ENCODE data around the gene FARS2. TPM values are rescaled to one million over a fixed set of nuclear protein-coding genes. Genes with fewer than 3 reads are reported as not detected.

The FARS2 gene
- polyA plus RNA-seq, 1 donor (not counting 4 experiments of a cell fraction or from before 2014, with no cell fraction given): 21.3 TPM

GRCh38 chr6:5729813-5730517 lies 468.7 kb downstream of the FARS2 start:
- H3K9me1 ChIP-seq (ENCODE audit: control insufficient read depth, extremely low read depth, insufficient read depth, low read length): no peaks in the 10 kb centered on the region
- H3K9me3 ChIP-seq (ENCODE audit: control insufficient read depth, low read depth, low read length): no peaks in the 10 kb centered on the region
- H4K20me1 ChIP-seq (ENCODE audit: control insufficient read depth, extremely low read depth, insufficient read depth, low read length): no peaks in the 10 kb centered on the region
- peaks cover 6% of the 10 kb centered on the region for H3K4me1 ChIP-seq (ENCODE audit: control insufficient read depth, extremely low read depth, insufficient read depth, low read length)
- FAIRE-seq (no peak), DNase-seq (ENCODE audit: low read depth, low spot score) (no peak)
- H2AFZ ChIP-seq (ENCODE audit: control insufficient read depth, low read length): no peak overlapping the region
- TF ChIP-seq, protein P1, sequence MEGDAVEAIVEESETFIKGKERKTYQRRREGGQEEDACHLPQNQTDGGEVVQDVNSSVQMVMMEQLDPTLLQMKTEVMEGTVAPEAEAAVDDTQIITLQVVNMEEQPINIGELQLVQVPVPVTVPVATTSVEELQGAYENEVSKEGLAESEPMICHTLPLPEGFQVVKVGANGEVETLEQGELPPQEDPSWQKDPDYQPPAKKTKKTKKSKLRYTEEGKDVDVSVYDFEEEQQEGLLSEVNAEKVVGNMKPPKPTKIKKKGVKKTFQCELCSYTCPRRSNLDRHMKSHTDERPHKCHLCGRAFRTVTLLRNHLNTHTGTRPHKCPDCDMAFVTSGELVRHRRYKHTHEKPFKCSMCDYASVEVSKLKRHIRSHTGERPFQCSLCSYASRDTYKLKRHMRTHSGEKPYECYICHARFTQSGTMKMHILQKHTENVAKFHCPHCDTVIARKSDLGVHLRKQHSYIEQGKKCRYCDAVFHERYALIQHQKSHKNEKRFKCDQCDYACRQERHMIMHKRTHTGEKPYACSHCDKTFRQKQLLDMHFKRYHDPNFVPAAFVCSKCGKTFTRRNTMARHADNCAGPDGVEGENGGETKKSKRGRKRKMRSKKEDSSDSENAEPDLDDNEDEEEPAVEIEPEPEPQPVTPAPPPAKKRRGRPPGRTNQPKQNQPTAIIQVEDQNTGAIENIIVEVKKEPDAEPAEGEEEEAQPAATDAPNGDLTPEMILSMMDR (optimal IDR thresholded peaks at IDR 0.05 in 1 of 3, IDR thresholded peaks at IDR 0.05 in 1 of 3, conservative IDR thresholded peaks at IDR 0.05 in 1 of 3; ENCODE audit: extremely low read depth in 1 of 3, insufficient read depth in 2 of 3, low read length in 3 of 3): no peak
- no peak for TF ChIP-seq EZH2 (IDR thresholded peaks at IDR 0.05; ENCODE audit: low read length)
- H3K4me3 ChIP-seq (ENCODE audit: control insufficient read depth in 2 of 3, extremely low read depth in 1 of 3, insufficient read depth in 2 of 3, low read depth in 1 of 3, low read length in 3 of 3): no peak overlapping the region
- no peaks in the 10 kb centered on the region for H3K27me3 ChIP-seq (ENCODE audit: control insufficient read depth, extremely low read depth, insufficient read depth, low read length)
- H3K79me2 ChIP-seq (ENCODE audit: control insufficient read depth, insufficient read depth, low read length): no peaks in the 10 kb centered on the region
- dilution Hi-C loops (cut with MboI; ENCODE audit: extremely low pct_ligation_motif_present, low sequenced_read_pairs): no loop called here
- H3K36me3 ChIP-seq (ENCODE audit: control insufficient read depth in 2 of 2, extremely low read depth in 1 of 2, insufficient read depth in 2 of 2, low read length in 2 of 2): no peaks in the 10 kb centered on the region
- H3K9ac ChIP-seq (ENCODE audit: control insufficient read depth, extremely low read depth, insufficient read depth, low read length): no peak overlapping the region
- no peak overlapping the region for H3K27ac ChIP-seq (ENCODE audit: control insufficient read depth, insufficient read depth, low read length)
- H3K4me2 ChIP-seq (ENCODE audit: control insufficient read depth, extremely low read depth, insufficient read depth, low read depth, low read length): no peak overlapping the region

DNA sequence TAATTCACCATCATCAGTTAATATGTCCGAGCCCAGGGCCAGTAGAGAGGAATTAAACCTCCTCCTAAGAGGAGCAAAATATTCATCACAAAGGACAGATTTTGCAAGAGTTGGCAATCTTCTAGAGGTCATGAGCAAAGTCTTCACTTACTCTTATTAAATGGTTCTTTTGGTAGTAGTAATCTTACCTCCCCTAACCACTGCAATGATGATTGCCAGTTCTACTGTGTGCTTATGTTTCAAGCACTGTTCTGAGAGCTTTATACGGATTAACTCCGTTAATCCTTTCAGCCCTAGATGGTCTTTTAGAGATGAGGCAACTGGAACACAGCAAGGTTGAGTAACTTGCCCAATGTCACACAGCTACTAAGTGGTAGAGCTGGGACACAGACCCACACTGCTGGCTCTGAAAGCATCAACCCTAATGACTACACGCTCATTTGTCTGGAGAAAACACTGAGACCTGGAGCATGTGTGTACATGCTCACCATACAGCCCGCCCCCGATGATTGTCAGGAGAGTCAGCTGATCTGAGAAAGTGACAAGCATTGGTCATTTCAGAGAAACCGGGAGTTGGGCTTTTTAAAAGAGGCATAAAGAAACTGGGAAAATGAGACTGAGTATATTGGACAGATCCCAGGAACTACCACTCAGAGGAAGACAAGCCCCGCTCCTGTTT lies 469.4 kb downstream of the FARS2 start:
- no peak for FAIRE-seq
- no peak for DNase-seq (ENCODE audit: low read depth, low spot score)

More for the DNA sequence above, 469.4 kb downstream of the FARS2 start:
- Histone ChIP-seq H3K27me3 (ENCODE audit: control insufficient read depth, extremely low read depth, insufficient read depth, low read length) (no peaks in the 10 kb centered on the region), H3K9me1 (ENCODE audit: control insufficient read depth, extremely low read depth, insufficient read depth, low read length) (no peaks in the 10 kb centered on the region), H3K4me2 (ENCODE audit: control insufficient read depth, extremely low read depth, insufficient read depth, low read depth, low read length) (no peak overlapping the region), H2AFZ (ENCODE audit: control insufficient read depth, low read length) (no peak overlapping the region), H3K4me3 (ENCODE audit: control insufficient read depth in 2 of 3, extremely low read depth in 1 of 3, insufficient read depth in 2 of 3, low read depth in 1 of 3, low read length in 3 of 3) (no peak overlapping the region), H3K4me1 (ENCODE audit: control insufficient read depth, extremely low read depth, insufficient read depth, low read length) (peaks cover 6% of the 10 kb centered on the region), H3K9ac (ENCODE audit: control insufficient read depth, extremely low read depth, insufficient read depth, low read length) (no peak overlapping the region), H3K36me3 (ENCODE audit: control insufficient read depth in 2 of 2, extremely low read depth in 1 of 2, insufficient read depth in 2 of 2, low read length in 2 of 2) (no peaks in the 10 kb centered on the region), H3K27ac (ENCODE audit: control insufficient read depth, insufficient read depth, low read length) (no peak overlapping the region), H3K9me3 (ENCODE audit: control insufficient read depth, low read depth, low read length) (no peaks in the 10 kb centered on the region), H4K20me1 (ENCODE audit: control insufficient read depth, extremely low read depth, insufficient read depth, low read length) (no peaks in the 10 kb centered on the region), H3K79me2 (ENCODE audit: control insufficient read depth, insufficient read depth, low read length) (no peaks in the 10 kb centered on the region)
- dilution Hi-C loops (cut with MboI; ENCODE audit: extremely low pct_ligation_motif_present, low sequenced_read_pairs): no loop called here
- TF ChIP-seq, protein P1 (optimal IDR thresholded peaks at IDR 0.05 in 1 of 3, IDR thresholded peaks at IDR 0.05 in 1 of 3, conservative IDR thresholded peaks at IDR 0.05 in 1 of 3; ENCODE audit: extremely low read depth in 1 of 3, insufficient read depth in 2 of 3, low read length in 3 of 3): no peak
- TF ChIP-seq EZH2 (IDR thresholded peaks at IDR 0.05; ENCODE audit: low read length): no peak
